ENCODE measurements around the gene IRAK2.

Gene IRAK2

GRCh38 chr3:10228248-10228950 is 63.7 kb downstream of the IRAK2 start:
- DNase-seq, result no peak

DNA sequence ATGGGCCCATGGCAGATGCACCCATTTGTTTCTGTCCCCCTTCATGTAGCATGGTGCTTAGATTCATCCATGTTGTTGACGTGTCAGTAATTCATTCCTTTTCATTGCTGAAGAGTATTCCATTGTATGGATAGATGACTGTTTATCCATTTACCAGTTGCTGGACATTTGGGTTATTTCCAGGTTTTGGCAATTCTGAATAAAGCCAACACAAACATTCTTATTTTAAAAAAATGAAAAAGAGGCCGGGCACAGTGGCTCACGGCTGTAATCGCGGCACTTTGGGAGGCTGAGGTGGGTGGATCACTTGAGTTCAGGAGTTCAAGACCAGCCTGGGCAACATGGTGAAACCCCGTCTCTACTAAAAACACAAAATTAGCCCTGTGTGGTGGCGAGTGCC is 64.9 kb downstream of the IRAK2 start:
- DNase-seq, result no peak

GRCh38 chr3:10232137-10232536 is 67.4 kb downstream of the IRAK2 start:
- no peak for DNase-seq

DNA sequence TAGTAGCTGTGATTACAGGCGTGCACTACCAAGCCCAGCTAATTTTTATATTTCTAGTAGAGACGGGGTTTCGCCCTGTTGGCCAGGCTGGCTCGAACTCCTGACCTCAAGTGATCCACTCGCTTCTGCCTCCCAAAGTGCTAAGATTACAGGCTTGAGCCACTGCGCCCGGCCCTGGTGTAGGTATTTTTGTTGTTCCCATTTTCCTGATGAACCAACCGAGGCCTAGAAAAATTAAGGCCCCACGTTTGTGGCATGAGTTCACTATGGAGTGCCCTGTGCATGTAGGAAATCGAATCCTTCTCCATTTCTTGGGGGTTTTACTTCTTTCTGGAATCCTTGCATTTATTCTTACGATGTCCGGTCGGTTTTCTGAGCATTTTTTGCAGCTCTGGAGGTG is 69.3 kb downstream of the IRAK2 start:
- DNase-seq, result no peak

DNA sequence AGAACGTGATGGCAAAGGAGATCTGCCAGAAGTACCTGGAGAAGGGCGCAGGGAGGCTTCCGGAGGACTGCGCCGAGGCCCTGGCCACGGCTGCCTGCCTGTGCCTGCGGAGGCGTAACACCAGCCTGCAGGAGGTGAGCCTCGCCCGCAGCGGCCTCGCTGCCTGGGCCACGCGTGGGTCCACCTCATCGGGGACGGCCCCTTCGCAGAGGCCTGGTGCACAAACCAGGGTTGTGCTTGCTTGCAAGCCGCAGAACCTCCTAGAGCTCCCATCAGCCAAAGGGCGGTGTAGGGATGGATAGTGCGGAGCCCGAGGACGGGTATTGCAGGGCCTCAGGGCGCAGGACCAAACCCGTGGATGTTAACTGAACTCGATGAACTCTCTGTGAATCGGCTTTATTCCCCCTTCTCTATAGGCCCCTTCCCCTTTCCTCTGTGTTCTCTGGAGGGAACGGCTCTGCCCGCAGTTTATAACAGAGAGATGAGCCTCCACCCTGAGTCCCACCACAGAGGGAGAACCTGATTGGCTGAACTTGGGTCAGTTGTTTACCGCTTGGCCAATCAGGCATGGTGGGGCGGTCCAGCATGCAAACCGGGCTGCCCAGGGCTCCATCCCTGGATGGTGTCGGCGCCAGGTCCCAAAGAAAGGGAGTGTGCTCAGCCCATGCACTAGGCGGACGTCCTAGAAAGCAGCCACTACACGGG is 70.0 kb downstream of the IRAK2 start:
- no peak for DNase-seq

GRCh38 chr3:10235551-10235950 is 70.8 kb downstream of the IRAK2 start:
- no peak for DNase-seq

DNA sequence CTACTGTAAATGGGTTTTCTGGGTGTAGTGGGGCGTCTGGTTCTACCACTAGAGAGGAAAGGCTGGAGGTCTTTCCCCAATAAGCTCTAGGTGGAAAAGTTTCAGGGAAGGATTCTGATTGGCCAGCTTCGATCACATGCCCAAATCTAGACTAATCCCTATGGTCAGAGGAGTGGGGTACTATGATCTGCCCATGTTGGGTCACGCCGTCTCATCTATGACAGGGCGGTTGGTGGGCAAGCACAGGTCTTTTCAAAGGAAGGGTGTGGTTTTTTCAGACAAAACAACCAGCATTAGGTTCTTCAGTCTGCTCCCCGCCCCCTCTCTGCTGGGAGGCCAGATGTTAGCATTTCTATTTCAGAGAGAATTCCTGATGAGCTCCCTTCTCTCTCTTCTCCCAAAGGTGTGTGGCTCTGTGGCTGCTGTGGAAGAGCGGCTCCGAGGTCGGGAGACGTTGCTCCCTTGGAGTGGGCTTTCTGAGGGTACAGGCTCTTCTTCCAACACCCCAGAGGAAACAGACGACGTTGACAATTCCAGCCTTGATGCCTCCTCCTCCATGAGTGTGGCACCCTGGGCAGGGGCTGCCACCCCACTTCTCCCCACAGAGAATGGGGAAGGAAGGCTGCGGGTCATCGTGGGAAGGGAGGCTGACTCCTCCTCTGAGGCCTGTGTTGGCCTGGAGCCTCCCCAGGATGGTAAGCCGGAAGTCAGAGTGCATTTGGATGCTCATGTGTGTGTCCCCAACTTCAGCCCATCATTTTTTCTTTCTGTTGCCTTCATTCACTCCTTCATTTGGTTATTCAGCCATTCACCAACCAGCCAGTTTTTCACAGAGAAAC is 73.8 kb downstream of the IRAK2 start:
- DNase-seq, result no peak

GRCh38 chr3:10240799-10241198 is 76.1 kb downstream of the IRAK2 start:
- no peak for DNase-seq

DNA sequence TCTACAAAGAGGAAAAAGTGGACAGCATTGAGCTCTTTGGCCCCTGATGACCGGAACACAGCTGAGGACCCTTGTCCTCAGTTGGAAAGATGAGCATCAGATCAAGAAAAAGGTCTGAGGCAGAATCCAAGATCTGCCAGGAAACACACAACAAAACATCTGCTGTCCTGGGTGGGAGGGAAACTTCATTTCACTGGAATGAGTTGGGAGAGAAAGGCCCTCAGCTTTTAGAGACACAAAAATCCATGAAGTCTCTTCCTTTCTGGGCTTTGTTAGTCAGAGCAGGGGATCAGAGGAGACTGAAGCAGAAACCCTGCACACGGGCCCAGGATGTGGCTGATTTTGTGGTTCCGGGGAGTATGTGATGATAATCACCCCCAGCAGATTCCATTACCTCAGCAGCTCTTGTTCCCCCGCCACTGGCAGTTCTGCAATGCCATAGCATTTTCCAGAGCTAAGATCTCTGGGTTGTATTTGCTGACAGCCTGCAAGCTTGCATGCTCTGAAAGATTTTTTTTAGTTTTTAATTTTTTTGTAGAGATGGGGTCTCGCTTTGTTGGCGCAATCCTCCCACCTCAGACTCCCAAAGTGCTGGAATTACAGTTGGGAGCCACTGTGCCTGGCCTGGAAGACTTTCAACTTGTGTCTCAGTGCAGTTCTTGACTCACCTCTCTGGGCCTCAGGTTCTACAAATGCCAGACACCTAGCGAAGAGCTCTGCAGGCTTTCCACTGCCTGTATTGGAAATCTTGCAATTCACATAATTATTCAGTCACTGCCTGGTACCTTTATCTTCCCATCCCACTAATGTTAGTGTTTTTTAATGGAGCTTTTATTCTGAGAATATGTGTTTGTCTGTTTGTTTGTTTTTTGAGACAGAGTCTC is 77.7 kb downstream of the IRAK2 start:
- no peak for DNase-seq

GRCh38 chr3:10244009-10244408 is 79.3 kb downstream of the IRAK2 start:
- no peak for DNase-seq

DNA sequence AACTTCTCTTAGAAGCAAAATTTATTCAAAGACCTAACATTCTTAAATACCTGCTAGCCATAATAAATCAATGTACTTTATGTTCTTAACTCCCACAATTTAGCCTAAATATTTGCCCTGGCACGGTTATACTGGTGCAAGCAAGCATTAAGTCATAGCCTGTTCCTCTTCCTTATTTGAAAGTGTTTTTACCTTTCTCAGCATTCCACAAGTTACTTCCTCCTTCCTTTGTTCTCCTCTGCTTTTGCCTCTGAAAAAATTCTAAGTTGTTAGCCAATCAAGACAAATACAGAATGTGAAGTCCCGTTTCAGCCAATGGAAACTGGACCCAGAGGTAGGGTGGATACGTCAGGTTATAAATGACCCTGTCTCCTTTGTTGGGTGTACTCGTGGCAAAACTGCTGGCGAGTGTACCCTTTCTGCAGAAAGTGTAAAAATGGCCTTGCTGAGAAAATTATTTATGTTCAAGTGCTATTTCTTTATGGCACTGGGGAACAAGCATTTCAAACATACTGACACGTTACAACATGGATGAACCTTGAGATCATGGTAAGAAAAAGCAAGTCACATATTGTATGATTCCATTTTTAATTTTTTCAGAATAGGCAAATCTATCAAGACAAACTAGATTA is 80.5 kb downstream of the IRAK2 start:
- DNase-seq, result no peak

DNA sequence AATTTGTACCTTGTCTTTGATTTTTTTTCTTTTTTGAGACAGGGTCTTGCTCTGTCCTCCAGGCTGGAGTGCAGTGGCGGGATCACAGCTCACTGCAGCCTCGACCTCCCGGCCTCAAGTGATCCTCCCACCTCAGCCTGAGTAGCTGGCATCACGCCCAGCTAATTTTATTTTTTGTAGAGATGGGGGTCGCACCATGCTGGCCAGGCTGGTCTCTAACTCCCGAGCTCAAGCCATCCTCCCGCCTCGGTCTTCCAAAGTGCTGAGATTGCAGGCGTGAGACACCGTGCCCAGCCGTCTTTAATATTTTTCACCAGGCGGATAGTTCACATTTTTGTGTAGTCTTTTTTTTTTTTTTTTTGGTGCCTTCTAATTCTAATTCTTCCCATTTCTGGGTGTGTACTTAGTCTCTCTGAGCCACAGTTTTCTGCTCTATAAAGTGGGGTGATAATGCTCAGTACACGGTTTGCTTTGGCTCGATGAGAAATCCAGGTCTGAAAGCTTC is 83.0 kb downstream of the IRAK2 start:
- no peak for DNase-seq

- DNase-seq, result peak; percentile 97
These were observed 83.7 kb downstream of the IRAK2 start, which contains the start of gene TATDN2 for GRCh38 chr3:10248184-10248983. Gene TATDN2 (plus strand): TSS chr3:10248459. CDS start chr3:10249201, 742 bp downstream.

GRCh38 chr3:10248984-10249748 is 84.4 kb downstream of the IRAK2 start:
- peak; percentile 22 for DNase-seq

GRCh38 chr3:10249833-10250232 is 85.1 kb downstream of the IRAK2 start:
- DNase-seq, result no peak

- no peak for DNase-seq
These were observed 86.3 kb downstream of the IRAK2 start for GRCh38 chr3:10251006-10251405.

GRCh38 chr3:10253731-10254130 is 89.0 kb downstream of the IRAK2 start:
- no peak for DNase-seq

DNA sequence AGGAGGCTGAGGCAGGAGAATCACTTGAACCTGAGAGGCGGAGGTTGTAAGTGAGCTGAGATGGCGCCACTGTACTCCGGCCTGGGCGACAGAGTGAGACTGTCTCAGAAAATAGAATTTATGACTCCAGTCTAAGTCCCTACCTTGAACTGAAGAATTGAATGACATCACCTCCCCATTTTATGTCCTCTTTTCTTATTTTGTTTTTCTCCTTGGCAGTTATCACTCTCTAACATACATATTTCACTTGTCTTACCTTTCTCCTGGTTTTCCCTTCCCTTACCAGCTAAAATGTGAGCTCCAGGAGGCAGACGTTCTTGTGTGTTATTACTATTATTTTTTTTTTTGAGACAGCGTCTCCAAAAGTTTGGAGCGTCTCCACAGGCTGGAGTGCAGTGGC is 91.1 kb downstream of the IRAK2 start:
- DNase-seq, result no peak

- DNase-seq, result no peak
These were observed 94.3 kb downstream of the IRAK2 start for GRCh38 chr3:10259036-10259435.

- no peak for DNase-seq
These were observed 95.1 kb downstream of the IRAK2 start for GRCh38 chr3:10259798-10260197.

Measured in NCI-H146 (cell line).